ENCODE data around the gene RPL26. TPM values are rescaled to one million over a fixed set of nuclear protein-coding genes. Genes with fewer than 3 reads are reported as not detected.

The RPL26 gene
- total RNA-seq, 1 donor from 2014 or later, result 1,901 TPM

GRCh38 chr17:8406174-8406573, 23.2 kb upstream of the RPL26 start:
- DNase-seq (ENCODE audit: low spot score), result no peak
- Mint-ChIP-seq H3K4me3 (ENCODE audit: unreplicated experiment) (no peak overlapping the region), H3K27ac (ENCODE audit: unreplicated experiment) (no peak overlapping the region), H3K4me1 (ENCODE audit: unreplicated experiment) (peaks cover 6% of the 10 kb centered on the region), H3K9me3 (ENCODE audit: unreplicated experiment) (no peaks in the 10 kb centered on the region), H3K36me3 (ENCODE audit: low read depth, unreplicated experiment) (no peaks in the 10 kb centered on the region), H3K27me3 (ENCODE audit: unreplicated experiment) (peaks cover 8% of the 10 kb centered on the region)
- TF ChIP-seq, protein P1, sequence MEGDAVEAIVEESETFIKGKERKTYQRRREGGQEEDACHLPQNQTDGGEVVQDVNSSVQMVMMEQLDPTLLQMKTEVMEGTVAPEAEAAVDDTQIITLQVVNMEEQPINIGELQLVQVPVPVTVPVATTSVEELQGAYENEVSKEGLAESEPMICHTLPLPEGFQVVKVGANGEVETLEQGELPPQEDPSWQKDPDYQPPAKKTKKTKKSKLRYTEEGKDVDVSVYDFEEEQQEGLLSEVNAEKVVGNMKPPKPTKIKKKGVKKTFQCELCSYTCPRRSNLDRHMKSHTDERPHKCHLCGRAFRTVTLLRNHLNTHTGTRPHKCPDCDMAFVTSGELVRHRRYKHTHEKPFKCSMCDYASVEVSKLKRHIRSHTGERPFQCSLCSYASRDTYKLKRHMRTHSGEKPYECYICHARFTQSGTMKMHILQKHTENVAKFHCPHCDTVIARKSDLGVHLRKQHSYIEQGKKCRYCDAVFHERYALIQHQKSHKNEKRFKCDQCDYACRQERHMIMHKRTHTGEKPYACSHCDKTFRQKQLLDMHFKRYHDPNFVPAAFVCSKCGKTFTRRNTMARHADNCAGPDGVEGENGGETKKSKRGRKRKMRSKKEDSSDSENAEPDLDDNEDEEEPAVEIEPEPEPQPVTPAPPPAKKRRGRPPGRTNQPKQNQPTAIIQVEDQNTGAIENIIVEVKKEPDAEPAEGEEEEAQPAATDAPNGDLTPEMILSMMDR (IDR thresholded peaks at IDR 0.05; ENCODE audit: unreplicated experiment), result no peak

DNA sequence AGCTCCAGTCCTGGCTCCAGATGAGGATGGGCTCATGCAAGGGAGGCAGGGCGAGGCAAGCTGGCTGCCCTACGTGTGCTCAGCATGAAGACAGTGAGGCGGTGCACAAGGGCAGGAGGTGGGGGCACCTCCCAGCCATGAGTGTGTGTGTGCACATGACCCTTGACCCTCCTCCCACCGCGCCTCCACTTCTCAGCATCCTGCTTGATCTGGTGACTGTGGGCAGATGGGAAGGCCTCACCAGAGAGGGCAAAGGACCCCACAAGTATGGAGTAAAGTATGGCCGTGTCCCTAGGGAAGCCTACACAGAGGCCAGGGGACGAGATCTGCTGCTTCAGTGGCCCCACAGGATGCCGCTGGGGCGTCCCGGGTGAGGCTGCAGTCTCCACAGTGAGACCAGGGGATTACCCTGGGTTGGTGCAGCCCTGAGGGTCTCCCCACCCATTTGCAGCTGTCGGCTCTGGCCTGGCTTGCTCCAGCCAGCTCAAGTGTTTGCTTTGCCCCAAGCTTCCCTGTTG, 22.6 kb upstream of the RPL26 start:
- peaks cover 4% of the 10 kb centered on the region for H3K27me3 Mint-ChIP-seq (ENCODE audit: unreplicated experiment)
- H3K4me3 Mint-ChIP-seq (ENCODE audit: unreplicated experiment), result no peak overlapping the region
- no peak for DNase-seq (ENCODE audit: low spot score)
- peaks cover 6% of the 10 kb centered on the region for H3K4me1 Mint-ChIP-seq (ENCODE audit: unreplicated experiment)
- no peaks in the 10 kb centered on the region for H3K36me3 Mint-ChIP-seq (ENCODE audit: low read depth, unreplicated experiment)
- TF ChIP-seq, protein P1 (IDR thresholded peaks at IDR 0.05; ENCODE audit: unreplicated experiment), result no peak
- H3K9me3 Mint-ChIP-seq (ENCODE audit: unreplicated experiment), result no peaks in the 10 kb centered on the region
- H3K27ac Mint-ChIP-seq (ENCODE audit: unreplicated experiment), result no peak overlapping the region

GRCh38 chr17:8402921-8403536, 20.0 kb upstream of the RPL26 start:
- H3K4me3 Mint-ChIP-seq (ENCODE audit: unreplicated experiment), result no peak overlapping the region
- no peaks in the 10 kb centered on the region for H3K36me3 Mint-ChIP-seq (ENCODE audit: low read depth, unreplicated experiment)
- no peaks in the 10 kb centered on the region for H3K9me3 Mint-ChIP-seq (ENCODE audit: unreplicated experiment)
- TF ChIP-seq, protein P1 (IDR thresholded peaks at IDR 0.05; ENCODE audit: unreplicated experiment), result no peak
- no peak overlapping the region for H3K27ac Mint-ChIP-seq (ENCODE audit: unreplicated experiment)
- no peaks in the 10 kb centered on the region for H3K4me1 Mint-ChIP-seq (ENCODE audit: unreplicated experiment)
- peaks cover 4% of the 10 kb centered on the region for H3K27me3 Mint-ChIP-seq (ENCODE audit: unreplicated experiment)
- no peak for DNase-seq (ENCODE audit: low spot score)

DNA sequence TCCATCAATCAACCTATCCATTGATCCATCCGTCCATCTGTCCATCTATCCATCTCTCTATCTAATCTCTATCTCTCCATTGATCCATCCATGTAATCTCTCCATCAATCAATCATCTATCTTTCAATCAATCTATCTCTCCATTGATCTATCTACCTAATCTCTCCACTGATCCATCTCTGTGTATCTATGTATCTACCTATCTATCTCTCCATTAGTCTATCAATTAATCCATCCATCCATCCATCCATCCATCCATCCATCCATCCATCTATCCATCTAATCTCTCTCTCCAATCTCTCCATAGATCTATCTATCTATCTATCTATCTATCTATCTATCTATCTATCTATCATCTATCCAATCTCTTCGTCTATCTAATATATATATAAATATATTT, 18.1 kb upstream of the RPL26 start:
- TF ChIP-seq, protein P1 (IDR thresholded peaks at IDR 0.05; ENCODE audit: unreplicated experiment), result no peak
- H3K27ac Mint-ChIP-seq (ENCODE audit: unreplicated experiment), result no peak overlapping the region

DNA sequence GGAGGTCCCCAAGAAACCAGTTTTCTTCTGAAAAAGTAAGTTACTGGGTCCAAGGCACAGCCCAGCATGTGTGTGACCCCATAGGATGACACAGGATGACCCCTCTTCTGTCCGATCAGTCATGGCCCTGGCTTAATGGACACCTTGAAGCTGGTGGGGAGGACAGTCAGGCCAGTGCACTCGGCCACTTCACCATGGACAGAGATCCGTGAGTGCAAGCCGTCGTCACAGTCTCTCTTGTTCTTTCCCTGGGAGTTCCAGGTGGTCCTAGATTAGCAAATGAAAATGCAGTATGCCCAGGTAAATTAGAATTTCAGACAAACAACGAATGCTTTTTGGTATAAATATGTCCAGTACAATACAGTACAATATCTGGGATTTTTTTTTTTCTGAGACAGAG, 16.0 kb upstream of the RPL26 start:
- no peak for DNase-seq (ENCODE audit: low spot score)
- Mint-ChIP-seq H3K27me3 (ENCODE audit: unreplicated experiment) (peaks cover 1% of the 10 kb centered on the region), H3K4me1 (ENCODE audit: unreplicated experiment) (peaks cover 2% of the 10 kb centered on the region), H3K27ac (ENCODE audit: unreplicated experiment) (no peak overlapping the region), H3K36me3 (ENCODE audit: low read depth, unreplicated experiment) (no peaks in the 10 kb centered on the region), H3K4me3 (ENCODE audit: unreplicated experiment) (no peak overlapping the region), H3K9me3 (ENCODE audit: unreplicated experiment) (no peaks in the 10 kb centered on the region)
- TF ChIP-seq, protein P1 (IDR thresholded peaks at IDR 0.05; ENCODE audit: unreplicated experiment), result no peak

More for the DNA sequence above, 18.1 kb upstream of the RPL26 start:
- Mint-ChIP-seq H3K36me3 (ENCODE audit: low read depth, unreplicated experiment) (no peaks in the 10 kb centered on the region), H3K4me3 (ENCODE audit: unreplicated experiment) (no peak overlapping the region), H3K9me3 (ENCODE audit: unreplicated experiment) (no peaks in the 10 kb centered on the region), H3K27me3 (ENCODE audit: unreplicated experiment) (peaks cover 1% of the 10 kb centered on the region), H3K4me1 (ENCODE audit: unreplicated experiment) (no peaks in the 10 kb centered on the region)
- DNase-seq (ENCODE audit: low spot score), result no peak

Measured in endothelial cell (in vitro differentiated cells).